Measurements from ENCODE around the gene ANKS1A. TPM values are rescaled to one million over a fixed set of nuclear protein-coding genes. Genes with fewer than 3 reads are reported as not detected.

ANKS1A gene
- total and polyA plus RNA-seq, 12 donors: 7.1 to 36.3 (median 29.9) TPM

DNA sequence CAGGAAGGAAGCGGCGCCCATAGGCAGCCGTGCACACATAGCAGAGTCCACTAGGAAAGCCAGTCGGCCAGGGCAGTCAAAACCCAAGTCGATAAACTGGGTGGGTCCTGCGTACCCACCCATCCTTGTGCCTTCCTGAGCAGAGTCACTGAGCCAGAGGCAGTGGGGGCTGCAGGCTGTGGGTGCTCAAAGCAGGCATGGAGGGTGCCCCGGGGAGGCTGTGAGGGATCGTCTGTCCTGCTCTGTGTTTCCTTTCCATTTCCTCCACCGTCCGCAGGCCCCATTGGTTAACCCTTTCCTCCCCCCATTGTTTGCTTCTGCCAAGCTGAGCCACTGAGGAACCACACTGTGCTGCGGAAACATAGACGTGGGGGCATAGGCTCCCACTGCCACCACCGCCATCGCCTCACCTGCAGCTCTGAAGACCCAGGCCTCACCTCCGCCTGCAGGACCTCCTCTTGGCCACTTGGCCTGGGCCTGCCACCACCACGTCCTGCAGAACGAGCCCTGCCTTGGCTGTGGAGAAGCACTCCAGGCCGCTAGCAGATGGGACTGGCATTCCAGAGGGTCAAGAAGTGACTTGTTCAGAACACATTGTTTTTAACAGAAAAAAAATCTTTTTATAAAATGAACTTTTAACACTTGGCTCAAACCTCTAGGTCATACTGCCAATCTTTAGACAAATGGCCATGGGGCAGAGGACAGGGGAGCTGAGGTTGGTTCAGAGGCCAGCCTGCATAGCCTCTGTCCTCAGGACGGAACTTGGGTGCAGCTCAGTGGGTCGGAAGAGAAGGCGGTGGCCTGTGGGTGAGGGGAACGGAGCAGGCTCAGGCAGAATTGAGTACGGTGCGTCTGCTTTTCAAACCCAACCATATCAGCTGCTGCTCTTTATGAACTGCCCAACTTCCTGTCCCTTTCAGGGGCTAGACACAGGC, 199.5 kb downstream of the ANKS1A start:
- H3K27ac ChIP-seq: peak overlapping the region in 2 of 10 donors; percentile 21 to 61
- DNase-seq (no peak), ATAC-seq (no peak)
- TF ChIP-seq, protein P1, sequence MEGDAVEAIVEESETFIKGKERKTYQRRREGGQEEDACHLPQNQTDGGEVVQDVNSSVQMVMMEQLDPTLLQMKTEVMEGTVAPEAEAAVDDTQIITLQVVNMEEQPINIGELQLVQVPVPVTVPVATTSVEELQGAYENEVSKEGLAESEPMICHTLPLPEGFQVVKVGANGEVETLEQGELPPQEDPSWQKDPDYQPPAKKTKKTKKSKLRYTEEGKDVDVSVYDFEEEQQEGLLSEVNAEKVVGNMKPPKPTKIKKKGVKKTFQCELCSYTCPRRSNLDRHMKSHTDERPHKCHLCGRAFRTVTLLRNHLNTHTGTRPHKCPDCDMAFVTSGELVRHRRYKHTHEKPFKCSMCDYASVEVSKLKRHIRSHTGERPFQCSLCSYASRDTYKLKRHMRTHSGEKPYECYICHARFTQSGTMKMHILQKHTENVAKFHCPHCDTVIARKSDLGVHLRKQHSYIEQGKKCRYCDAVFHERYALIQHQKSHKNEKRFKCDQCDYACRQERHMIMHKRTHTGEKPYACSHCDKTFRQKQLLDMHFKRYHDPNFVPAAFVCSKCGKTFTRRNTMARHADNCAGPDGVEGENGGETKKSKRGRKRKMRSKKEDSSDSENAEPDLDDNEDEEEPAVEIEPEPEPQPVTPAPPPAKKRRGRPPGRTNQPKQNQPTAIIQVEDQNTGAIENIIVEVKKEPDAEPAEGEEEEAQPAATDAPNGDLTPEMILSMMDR (IDR thresholded peaks at IDR 0.05): no peak
- WGBS, 2 donors: 79 to 84% methylated on average over 24 of the region's 24 CpGs
- intact Hi-C loops (cut with DNase I): no loop called here
- no peaks in the 10 kb centered on the region for H3K27me3 ChIP-seq
- no peaks in the 10 kb centered on the region for H3K9me3 ChIP-seq
- H3K4me1 ChIP-seq: peaks cover 0 to 44% (median 27%) of the 10 kb centered on the region in 9 donors
- no peak overlapping the region for H3K4me3 ChIP-seq
- peaks cover 4 to 85% (median 48%) of the 10 kb centered on the region in 9 donors for H3K36me3 ChIP-seq

DNA sequence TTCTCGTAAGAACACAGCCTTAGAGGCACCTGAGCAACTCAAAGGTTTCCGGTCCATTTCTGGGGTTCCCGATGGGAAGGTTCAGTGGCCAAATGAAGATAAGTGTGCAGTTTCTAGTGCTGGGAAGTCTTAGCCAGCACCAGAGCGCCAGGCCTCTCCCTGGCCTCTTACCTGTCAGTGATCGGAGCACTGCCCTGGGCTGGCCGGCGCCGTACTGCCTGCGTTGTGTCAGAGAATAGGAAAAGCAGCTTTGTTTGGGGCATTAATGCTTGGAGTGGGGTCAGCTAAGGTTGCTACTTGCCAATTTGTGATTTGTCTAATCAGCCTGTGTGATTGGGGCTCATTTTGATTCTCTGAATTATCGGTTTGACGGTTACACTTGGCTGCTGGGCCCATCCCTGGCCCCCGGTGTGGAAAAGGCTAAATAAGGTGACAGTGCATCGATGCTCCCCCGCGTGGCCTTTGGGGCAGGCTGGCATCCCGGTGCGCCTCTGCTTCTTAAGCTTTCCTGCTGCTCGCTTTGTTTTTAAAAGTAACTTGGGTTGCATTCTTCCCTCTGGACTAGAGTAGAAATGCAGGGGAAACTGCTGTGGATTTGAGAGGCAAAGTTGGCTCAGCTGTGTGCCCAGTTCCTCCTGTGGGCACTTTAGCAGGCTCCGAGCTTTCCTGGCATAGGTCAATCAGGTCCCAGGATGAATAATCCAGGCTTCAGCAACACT, 200.3 kb downstream of the ANKS1A start:
- no peaks in the 10 kb centered on the region for H3K27me3 ChIP-seq
- no peaks in the 10 kb centered on the region for H3K9me3 ChIP-seq
- H3K36me3 ChIP-seq: peaks cover 4 to 76% (median 41%) of the 10 kb centered on the region in 9 donors
- peak overlapping the region in 4 of 10 donors; percentile 0 to 61 (median 24) for H3K27ac ChIP-seq
- WGBS, 2 donors: 90 to 92% methylated on average over 19 of the region's 19 CpGs
- intact Hi-C loops (cut with DNase I): no loop called here
- DNase-seq (no peak), ATAC-seq (no peak)
- peaks cover 0 to 48% (median 31%) of the 10 kb centered on the region in 9 donors for H3K4me1 ChIP-seq
- no peak overlapping the region for H3K4me3 ChIP-seq
- TF ChIP-seq, protein P1 (IDR thresholded peaks at IDR 0.05): no peak

DNA sequence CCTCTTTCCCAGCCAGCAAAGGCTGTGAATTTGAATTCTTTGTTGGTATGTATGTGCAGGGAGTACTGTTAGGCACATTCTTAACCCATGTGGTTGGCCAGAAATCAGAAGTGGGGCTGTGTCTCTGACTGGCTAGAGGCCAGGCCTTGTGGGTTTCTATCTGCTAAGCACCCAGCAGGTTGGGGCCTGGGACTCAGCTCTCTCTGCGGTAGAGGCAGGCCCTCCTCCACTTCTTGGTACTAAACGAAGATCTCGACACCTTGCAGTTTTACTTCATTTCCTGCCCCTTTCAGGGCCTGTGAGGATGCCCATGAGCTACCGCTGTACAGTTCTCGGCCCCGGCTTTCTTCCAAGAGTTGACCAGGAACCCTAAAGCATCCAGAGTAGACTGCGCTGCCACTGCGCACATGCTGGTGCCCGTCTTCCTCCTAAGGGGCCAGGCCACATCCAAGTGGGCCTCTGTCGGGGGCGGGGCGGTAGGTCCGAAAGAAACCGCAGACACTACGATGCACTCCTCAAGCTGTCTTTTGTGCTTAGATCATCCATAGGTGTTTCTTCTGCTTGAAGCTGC, 201.0 kb downstream of the ANKS1A start:
- Histone ChIP-seq H3K4me3 (no peak overlapping the region), H3K27me3 (no peaks in the 10 kb centered on the region), H3K9me3 (no peaks in the 10 kb centered on the region), H3K36me3 (peaks cover 0 to 70% (median 35%) of the 10 kb centered on the region in 9 donors), H3K4me1 (peaks cover 0 to 48% (median 31%) of the 10 kb centered on the region in 9 donors), H3K27ac (peak overlapping the region in 4 of 10 donors; percentile 0 to 61 (median 14))
- TF ChIP-seq, protein P1 (IDR thresholded peaks at IDR 0.05): no peak
- DNase-seq: no peak
- 86 to 87% methylated on average over 15 of the region's 15 CpGs for WGBS, 2 donors
- intact Hi-C loops (cut with DNase I): no loop called here
- peak in 1 of 8 donors; percentile 2 for ATAC-seq

DNA sequence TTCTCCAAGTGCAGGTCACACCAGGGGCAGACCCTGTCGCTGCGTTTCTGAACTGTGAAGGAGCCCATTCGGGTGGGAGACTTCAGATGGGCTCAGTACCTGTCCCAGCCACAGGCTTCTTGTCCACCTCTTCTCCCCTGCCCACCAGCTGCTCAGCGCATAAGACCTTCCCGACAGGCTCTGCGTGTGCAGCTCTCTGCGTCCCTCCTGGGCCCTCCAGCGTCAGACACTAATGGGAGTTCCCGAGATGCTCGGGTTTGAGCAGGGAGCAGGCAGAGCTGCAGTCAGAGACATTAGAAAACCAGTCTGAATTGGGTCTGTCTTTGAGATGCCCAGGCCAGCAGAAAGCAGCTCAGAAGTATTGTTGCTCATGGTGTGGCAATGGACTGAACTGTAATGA, 201.7 kb downstream of the ANKS1A start:
- intact Hi-C loops (cut with DNase I): no loop called here
- 94 to 97% methylated on average over 10 of the region's 10 CpGs for WGBS, 2 donors
- H3K27me3 ChIP-seq: no peaks in the 10 kb centered on the region
- DNase-seq (no peak), ATAC-seq (no peak)
- H3K36me3 ChIP-seq: peaks cover 0 to 63% (median 28%) of the 10 kb centered on the region in 9 donors
- H3K4me1 ChIP-seq: peaks cover 1 to 51% (median 31%) of the 10 kb centered on the region in 9 donors
- TF ChIP-seq, protein P1 (IDR thresholded peaks at IDR 0.05): no peak
- H3K27ac ChIP-seq: peak overlapping the region in 1 of 10 donors; percentile 61
- H3K4me3 ChIP-seq: no peak overlapping the region
- no peaks in the 10 kb centered on the region for H3K9me3 ChIP-seq
